ENCODE measurements around the gene NYAP2. TPM values are rescaled to one million over a fixed set of nuclear protein-coding genes. Genes with fewer than 3 reads are reported as not detected.

Gene NYAP2
- total RNA-seq, 2 donors from 2014 or later = 0.05 to 0.12 TPM

GRCh38 chr2:225496568-225496967, 97.1 kb downstream of the NYAP2 start:
- TF ChIP-seq CTCF (IDR thresholded peaks at IDR 0.05) = no peak
- intact Hi-C loops (cut with DNase I) = no loop called here

GRCh38 chr2:225497166-225497565, 97.7 kb downstream of the NYAP2 start:
- H3K27me3 ChIP-seq = no peaks in the 10 kb centered on the region
- H3K9ac ChIP-seq (ENCODE audit: low read depth in 2 of 2, low read length in 2 of 2) = no peak overlapping the region
- no peaks in the 10 kb centered on the region for H3K4me1 ChIP-seq
- no peak for DNase-seq
- H3K9me3 ChIP-seq = no peaks in the 10 kb centered on the region
- no peak for TF ChIP-seq CTCF (IDR thresholded peaks at IDR 0.05)
- no peak overlapping the region for H3K27ac ChIP-seq
- intact Hi-C loops (cut with DNase I) = no loop called here
- H3K36me3 ChIP-seq = no peaks in the 10 kb centered on the region
- H3K4me3 ChIP-seq = no peak overlapping the region

More at GRCh38 chr2:225496568-225496967, 97.1 kb downstream of the NYAP2 start:
- Histone ChIP-seq H3K9me3 (no peaks in the 10 kb centered on the region), H3K4me3 (no peak overlapping the region), H3K4me1 (no peaks in the 10 kb centered on the region), H3K27me3 (no peaks in the 10 kb centered on the region), H3K27ac (no peak overlapping the region), H3K36me3 (no peaks in the 10 kb centered on the region), H3K9ac (ENCODE audit: low read depth in 2 of 2, low read length in 2 of 2) (no peak overlapping the region)
- DNase-seq = no peak

GRCh38 chr2:225501022-225501421, 101.5 kb downstream of the NYAP2 start:
- H3K4me1 ChIP-seq = no peaks in the 10 kb centered on the region

GRCh38 chr2:225502971-225503370, 103.5 kb downstream of the NYAP2 start:
- H3K36me3 ChIP-seq = no peaks in the 10 kb centered on the region
- H3K9ac ChIP-seq (ENCODE audit: low read depth in 2 of 2, low read length in 2 of 2) = no peak overlapping the region
- DNase-seq = no peak
- TF ChIP-seq CTCF (IDR thresholded peaks at IDR 0.05) = no peak
- intact Hi-C loops (cut with DNase I) = no loop called here
- H3K9me3 ChIP-seq = no peaks in the 10 kb centered on the region
- H3K4me3 ChIP-seq = no peak overlapping the region
- no peaks in the 10 kb centered on the region for H3K4me1 ChIP-seq
- H3K27me3 ChIP-seq = no peaks in the 10 kb centered on the region
- no peak overlapping the region for H3K27ac ChIP-seq

More at GRCh38 chr2:225501022-225501421, 101.5 kb downstream of the NYAP2 start:
- Histone ChIP-seq H3K9me3 (no peaks in the 10 kb centered on the region), H3K4me3 (no peak overlapping the region), H3K9ac (ENCODE audit: low read depth in 2 of 2, low read length in 2 of 2) (no peak overlapping the region), H3K36me3 (no peaks in the 10 kb centered on the region), H3K27ac (no peak overlapping the region), H3K27me3 (no peaks in the 10 kb centered on the region)
- TF ChIP-seq CTCF (IDR thresholded peaks at IDR 0.05) = no peak
- intact Hi-C loops (cut with DNase I) = no loop called here
- DNase-seq = no peak

GRCh38 chr2:225510796-225511195, 111.3 kb downstream of the NYAP2 start:
- DNase-seq = no peak
- H3K27me3 ChIP-seq = no peaks in the 10 kb centered on the region
- intact Hi-C loops (cut with DNase I) = no loop called here
- no peak overlapping the region for H3K27ac ChIP-seq
- no peaks in the 10 kb centered on the region for H3K4me1 ChIP-seq
- no peaks in the 10 kb centered on the region for H3K36me3 ChIP-seq
- no peak overlapping the region for H3K9ac ChIP-seq (ENCODE audit: low read depth in 2 of 2, low read length in 2 of 2)
- TF ChIP-seq CTCF (IDR thresholded peaks at IDR 0.05) = no peak
- no peak overlapping the region for H3K4me3 ChIP-seq
- no peaks in the 10 kb centered on the region for H3K9me3 ChIP-seq

GRCh38 chr2:225512469-225512868, 113.0 kb downstream of the NYAP2 start:
- Histone ChIP-seq H3K4me1 (no peaks in the 10 kb centered on the region), H3K4me3 (no peak overlapping the region), H3K9me3 (no peaks in the 10 kb centered on the region), H3K9ac (ENCODE audit: low read depth in 2 of 2, low read length in 2 of 2) (no peak overlapping the region), H3K27me3 (no peaks in the 10 kb centered on the region), H3K27ac (no peak overlapping the region), H3K36me3 (no peaks in the 10 kb centered on the region)
- no peak for DNase-seq
- TF ChIP-seq CTCF (IDR thresholded peaks at IDR 0.05) = no peak
- intact Hi-C loops (cut with DNase I) = no loop called here
